Stimulated activated naive CD8-positive, alpha-beta T cell treated with anti-CD3 and anti-CD28 coated beads, Interleukin-15, Interleukin-2, amounts not matched to agents 100 ng/mL and 50 ng/mL, for 24 hours (primary cell): Measurements from ENCODE around the gene UNC79.

ENCODE experiments used
- H3K27ac Mint-ChIP-seq: one replicate; pipeline ENCODE4 v1.8.0; 2021; ENCODE audit warnings: mild to moderate bottlenecking, mixed read lengths
- H3K27me3 Mint-ChIP-seq: one replicate; pipeline ENCODE4 v1.8.0; 2021; ENCODE audit warnings: mixed read lengths
- H3K36me3 Mint-ChIP-seq: one replicate; pipeline ENCODE4 v1.8.0; 2021; ENCODE audit warnings: low read depth, mixed read lengths
- H3K4me1 Mint-ChIP-seq: one replicate; pipeline ENCODE4 v1.8.0; 2021; ENCODE audit warnings: low read depth, mixed read lengths
- H3K4me3 Mint-ChIP-seq: one replicate; pipeline ENCODE4 v1.8.0; 2021; ENCODE audit warnings: mild to moderate bottlenecking, mixed read lengths
- H3K9me3 Mint-ChIP-seq: one replicate; pipeline ENCODE4 v1.8.0; 2021; ENCODE audit warnings: mixed read lengths

Gene UNC79

DNA sequence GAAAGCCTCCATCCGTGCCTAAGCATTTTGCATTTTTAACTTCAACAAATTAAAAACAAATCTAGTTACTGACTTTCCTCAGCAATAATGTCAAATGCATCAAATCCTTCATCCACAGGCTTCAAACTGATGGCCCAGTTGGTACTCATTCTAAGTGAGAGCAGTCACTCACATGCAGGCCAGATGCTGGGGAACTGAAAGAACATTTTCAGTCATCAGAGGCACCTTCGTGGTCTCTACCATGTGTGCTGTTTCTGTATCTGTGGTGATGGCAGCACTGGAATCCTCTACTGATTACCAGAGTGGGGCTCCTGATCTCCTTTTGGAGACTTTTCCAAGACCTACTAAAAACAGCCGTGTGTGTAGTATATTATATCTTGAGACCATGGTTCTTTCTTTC lies 212.4 kb downstream of the UNC79 start:
- no peak overlapping the region for H3K4me3 Mint-ChIP-seq
- H3K27ac Mint-ChIP-seq, result no peak overlapping the region
- peaks cover 46% of the 10 kb centered on the region for H3K27me3 Mint-ChIP-seq
- H3K4me1 Mint-ChIP-seq, result peaks cover 9% of the 10 kb centered on the region
- no peaks in the 10 kb centered on the region for H3K36me3 Mint-ChIP-seq
- peaks cover 2% of the 10 kb centered on the region for H3K9me3 Mint-ChIP-seq

DNA sequence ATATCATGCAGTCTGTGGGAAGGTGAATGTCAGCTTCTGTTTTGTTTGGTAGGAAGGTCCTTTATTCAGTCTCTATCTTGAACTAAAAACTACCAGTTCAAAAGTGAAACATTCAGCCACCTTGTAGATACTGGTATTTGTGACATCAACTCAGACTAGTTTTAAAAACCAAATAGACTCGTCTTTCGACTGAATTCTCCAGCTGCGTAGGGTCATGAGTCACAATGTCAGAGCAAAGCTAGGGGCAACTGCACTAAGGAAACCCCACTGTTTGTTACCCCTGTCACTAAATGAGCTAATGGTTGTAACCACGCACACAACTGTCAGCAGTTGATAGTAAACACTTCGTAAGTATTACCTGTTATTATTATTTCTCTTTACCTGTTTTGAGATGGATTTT lies 212.9 kb downstream of the UNC79 start:
- Mint-ChIP-seq H3K27ac (no peak overlapping the region), H3K9me3 (peaks cover 8% of the 10 kb centered on the region), H3K27me3 (peaks cover 49% of the 10 kb centered on the region), H3K4me3 (no peak overlapping the region), H3K36me3 (no peaks in the 10 kb centered on the region), H3K4me1 (peaks cover 14% of the 10 kb centered on the region)

DNA sequence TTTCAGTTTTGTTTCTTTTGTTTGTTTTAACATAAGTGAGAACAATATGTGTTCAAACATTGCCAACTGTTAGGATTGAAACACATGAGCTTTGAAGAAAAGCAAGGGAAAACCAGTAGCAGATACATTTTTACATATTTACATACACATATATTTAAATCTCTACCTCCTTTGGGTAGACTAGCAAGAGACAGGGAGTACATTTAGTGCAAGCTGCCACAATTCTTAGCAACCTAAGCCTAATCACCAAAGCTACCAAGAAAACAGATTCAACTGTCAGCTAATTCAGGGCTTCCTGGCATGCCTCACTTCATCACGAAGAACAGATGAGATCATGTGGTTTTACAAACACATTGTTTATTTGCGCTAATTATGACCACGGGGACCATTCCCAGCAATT lies 214.5 kb downstream of the UNC79 start:
- H3K27me3 Mint-ChIP-seq, result peaks cover 45% of the 10 kb centered on the region
- no peaks in the 10 kb centered on the region for H3K36me3 Mint-ChIP-seq
- H3K4me3 Mint-ChIP-seq, result no peak overlapping the region

DNA sequence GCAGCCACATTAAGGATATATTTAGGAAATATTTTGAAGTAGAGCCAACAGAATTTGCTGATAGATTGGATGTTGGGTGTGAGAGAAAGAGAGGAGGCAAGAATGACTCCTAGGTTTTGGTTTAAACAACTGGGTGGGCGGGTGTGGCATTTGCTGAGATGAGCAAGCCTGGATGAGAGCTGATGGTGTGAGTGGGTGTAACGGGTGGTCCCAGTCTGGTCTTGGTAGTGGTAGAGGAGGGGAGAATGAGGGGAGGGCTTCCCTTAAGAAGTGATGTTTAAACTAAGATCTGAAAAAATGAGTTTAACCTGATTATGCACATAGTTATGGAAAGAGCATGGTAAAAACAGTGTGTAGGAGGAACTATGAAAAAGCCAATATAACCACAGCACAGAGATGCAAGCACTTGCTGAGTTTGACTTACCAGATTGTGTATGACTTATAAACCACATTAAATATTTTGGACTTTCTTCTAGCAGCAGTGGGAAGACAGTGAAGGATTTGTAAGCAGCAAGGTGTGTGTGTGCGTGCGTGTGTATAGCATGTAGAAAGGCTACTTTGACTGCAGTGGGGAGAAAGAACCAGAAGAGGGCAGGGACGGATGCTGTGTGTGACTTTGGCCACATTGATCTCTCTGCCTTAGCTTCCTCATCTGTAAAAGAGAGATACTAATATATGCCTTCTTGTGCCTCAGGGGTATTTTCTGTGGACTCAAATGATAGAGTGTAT lies 217.9 kb downstream of the UNC79 start:
- Mint-ChIP-seq H3K27ac (peak overlapping the region; percentile 68), H3K36me3 (no peaks in the 10 kb centered on the region), H3K4me3 (no peak overlapping the region), H3K9me3 (peaks cover 8% of the 10 kb centered on the region), H3K27me3 (peaks cover 50% of the 10 kb centered on the region), H3K4me1 (peaks cover 17% of the 10 kb centered on the region)

More for the DNA sequence above, 214.5 kb downstream of the UNC79 start:
- Mint-ChIP-seq H3K9me3 (peaks cover 8% of the 10 kb centered on the region), H3K27ac (no peak overlapping the region), H3K4me1 (peaks cover 17% of the 10 kb centered on the region)

DNA sequence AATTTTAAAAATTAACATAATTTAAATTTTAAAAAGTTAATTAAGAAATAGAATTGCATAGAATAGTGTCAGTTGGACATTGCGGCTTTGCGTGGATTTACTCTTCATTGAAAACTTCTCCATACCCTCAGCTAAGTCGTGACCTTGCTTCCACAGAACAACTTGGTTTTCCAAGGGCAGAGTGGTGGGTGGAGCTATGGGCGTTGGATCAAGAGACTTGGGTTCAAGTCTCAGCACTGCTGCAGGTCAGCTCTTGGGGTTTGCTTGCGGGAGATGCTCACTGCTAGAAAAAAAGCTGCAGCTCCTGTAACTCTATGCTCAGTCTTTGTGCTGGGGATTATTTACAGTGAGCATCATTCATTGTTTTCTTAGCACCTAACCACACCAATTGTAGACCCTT lies 223.9 kb downstream of the UNC79 start:
- Mint-ChIP-seq H3K36me3 (no peaks in the 10 kb centered on the region), H3K4me3 (no peak overlapping the region), H3K27me3 (peaks cover 49% of the 10 kb centered on the region), H3K27ac (no peak overlapping the region), H3K4me1 (no peaks in the 10 kb centered on the region), H3K9me3 (no peaks in the 10 kb centered on the region)

DNA sequence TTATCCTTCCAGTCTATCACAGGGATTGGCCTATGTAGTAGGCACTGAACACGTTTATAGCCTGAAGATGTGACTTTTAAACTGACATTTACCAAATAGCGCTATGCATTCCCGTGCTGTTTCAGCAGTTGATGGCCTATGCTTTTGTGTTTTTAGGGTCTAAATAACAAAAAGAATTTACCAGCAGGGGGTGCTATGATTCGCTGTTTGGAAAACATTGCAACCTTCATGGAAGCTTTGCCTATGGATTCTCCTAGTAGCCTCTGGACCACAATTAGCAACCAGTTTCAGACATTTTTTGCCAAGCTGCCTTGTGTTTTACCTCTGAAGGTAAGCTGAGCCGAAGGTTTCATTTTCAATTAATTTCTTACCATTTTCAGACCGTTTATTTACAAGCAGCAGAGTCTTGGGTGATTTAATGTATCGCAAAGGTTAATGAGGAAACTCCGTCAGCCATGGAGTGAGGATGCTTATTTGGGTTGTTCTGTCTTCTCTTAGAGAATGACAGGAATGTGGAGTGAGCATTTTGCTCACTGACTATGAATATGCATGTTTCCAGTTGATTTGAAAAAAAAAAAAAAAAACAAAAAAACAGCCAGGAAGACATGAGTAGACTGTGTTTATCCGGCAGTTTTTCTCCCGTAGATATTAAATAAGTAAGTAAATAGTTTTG lies 224.5 kb downstream of the UNC79 start:
- Mint-ChIP-seq H3K27ac (no peak overlapping the region), H3K4me3 (no peak overlapping the region), H3K36me3 (no peaks in the 10 kb centered on the region), H3K4me1 (no peaks in the 10 kb centered on the region), H3K27me3 (peaks cover 43% of the 10 kb centered on the region), H3K9me3 (no peaks in the 10 kb centered on the region)

DNA sequence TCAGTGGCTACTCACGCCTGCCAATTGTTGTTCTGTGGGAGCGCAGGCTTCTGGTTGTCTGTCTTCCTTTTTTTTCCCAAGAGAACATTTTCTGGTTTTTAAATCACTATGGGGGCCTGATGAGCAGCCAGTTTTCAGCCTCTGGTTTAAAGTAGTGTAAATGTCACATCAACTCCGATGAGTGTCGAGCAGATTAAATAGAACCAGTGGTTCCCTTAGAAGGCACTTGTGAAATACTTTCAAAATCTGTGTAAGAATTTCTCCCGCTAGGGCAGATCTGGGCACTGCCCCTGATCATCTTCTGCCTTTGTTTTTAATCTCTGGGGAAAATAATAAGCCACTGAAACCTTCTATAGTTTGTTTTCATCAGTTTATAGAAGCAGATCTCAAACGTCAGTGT lies 227.1 kb downstream of the UNC79 start:
- H3K27me3 Mint-ChIP-seq, result peaks cover 37% of the 10 kb centered on the region
- no peak overlapping the region for H3K4me3 Mint-ChIP-seq
- H3K27ac Mint-ChIP-seq, result no peak overlapping the region
- no peaks in the 10 kb centered on the region for H3K9me3 Mint-ChIP-seq
- H3K4me1 Mint-ChIP-seq, result no peaks in the 10 kb centered on the region
- no peaks in the 10 kb centered on the region for H3K36me3 Mint-ChIP-seq

DNA sequence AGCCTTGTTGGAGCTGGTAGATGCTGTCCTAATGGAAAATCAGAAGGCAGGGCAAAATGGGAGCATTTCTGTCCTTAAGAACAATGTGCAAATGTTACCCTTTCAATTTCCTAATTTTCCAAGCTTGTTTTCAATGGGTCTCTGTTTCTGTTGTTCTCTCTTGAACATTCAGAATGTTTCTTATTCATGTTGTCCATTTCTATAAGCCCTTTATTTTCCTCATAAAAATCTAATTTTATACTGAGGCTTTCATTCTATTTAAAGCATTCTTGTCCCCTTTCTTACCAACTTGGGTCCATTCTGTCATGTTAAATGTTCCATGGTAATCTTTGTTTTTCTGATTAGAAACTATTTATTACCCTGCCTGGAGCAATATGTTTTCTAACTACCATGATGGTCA lies 232.6 kb downstream of the UNC79 start:
- H3K27ac Mint-ChIP-seq, result no peak overlapping the region
- no peaks in the 10 kb centered on the region for H3K36me3 Mint-ChIP-seq
- peaks cover 27% of the 10 kb centered on the region for H3K9me3 Mint-ChIP-seq
- peaks cover 11% of the 10 kb centered on the region for H3K27me3 Mint-ChIP-seq
- H3K4me3 Mint-ChIP-seq, result no peak overlapping the region
- H3K4me1 Mint-ChIP-seq, result no peaks in the 10 kb centered on the region

DNA sequence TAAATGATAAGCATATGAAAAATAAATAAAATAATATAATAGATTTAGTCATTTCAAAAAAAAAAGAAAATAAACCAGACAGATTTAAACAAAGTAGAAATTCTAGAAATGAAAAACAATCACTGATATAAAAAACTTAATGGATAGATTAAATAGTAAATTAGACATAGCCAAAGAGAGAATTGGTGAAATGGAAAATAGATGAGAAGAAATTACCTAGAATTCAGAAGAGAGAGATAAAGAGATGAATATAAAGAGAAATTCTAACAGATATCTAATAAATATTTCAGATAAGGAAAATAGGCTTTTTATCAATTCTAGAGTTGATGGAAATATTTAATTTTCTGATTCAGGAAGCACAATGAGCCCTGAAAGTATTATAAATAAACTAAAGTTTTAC lies 234.4 kb downstream of the UNC79 start:
- no peak overlapping the region for H3K27ac Mint-ChIP-seq
- peaks cover 27% of the 10 kb centered on the region for H3K9me3 Mint-ChIP-seq
- H3K36me3 Mint-ChIP-seq, result no peaks in the 10 kb centered on the region
- H3K4me3 Mint-ChIP-seq, result no peak overlapping the region
- H3K4me1 Mint-ChIP-seq, result no peaks in the 10 kb centered on the region
- H3K27me3 Mint-ChIP-seq, result peaks cover 6% of the 10 kb centered on the region

DNA sequence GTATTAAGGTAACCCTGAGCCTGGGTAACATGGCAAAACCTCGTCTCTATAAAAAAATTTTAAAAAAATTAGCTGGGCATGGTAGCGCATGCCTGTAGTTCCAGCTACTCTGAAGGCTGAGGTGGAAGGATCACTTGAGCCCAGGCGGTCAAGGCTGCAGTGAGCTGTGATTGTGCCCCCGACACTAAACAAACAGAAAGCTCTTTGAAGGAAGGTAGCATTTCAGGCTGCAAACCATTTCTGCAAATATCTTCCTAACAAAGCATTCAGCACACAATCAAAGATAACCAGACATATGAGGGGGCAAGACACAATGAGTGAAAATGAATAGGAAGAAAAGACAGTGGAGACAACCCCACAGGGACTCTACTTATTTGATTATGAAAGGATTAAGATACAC lies 238.9 kb downstream of the UNC79 start:
- H3K4me3 Mint-ChIP-seq, result no peak overlapping the region
- H3K27ac Mint-ChIP-seq, result no peak overlapping the region
- peaks cover 19% of the 10 kb centered on the region for H3K9me3 Mint-ChIP-seq
- H3K36me3 Mint-ChIP-seq, result no peaks in the 10 kb centered on the region
- peaks cover 10% of the 10 kb centered on the region for H3K27me3 Mint-ChIP-seq
- no peaks in the 10 kb centered on the region for H3K4me1 Mint-ChIP-seq

DNA sequence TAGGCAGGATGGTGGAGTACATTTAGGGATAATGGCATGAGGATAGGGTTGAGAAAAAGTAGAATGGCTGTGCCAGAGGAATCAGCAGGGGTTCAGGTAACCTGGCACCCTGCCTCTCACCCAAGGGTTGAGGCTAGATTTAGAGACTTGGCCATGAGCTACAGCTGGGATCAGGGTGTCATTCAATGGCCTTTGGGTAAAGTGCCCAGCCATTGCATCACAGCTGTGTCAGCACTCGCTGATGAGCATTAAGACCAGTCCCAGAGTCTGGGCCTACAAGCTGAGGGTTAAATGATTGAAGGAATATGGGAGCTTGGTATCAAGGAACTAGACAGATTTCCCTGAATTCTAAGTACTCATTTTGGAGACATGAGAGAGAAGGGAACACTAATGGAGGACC lies 243.6 kb downstream of the UNC79 start:
- H3K4me1 Mint-ChIP-seq, result no peaks in the 10 kb centered on the region
- peaks cover 11% of the 10 kb centered on the region for H3K27me3 Mint-ChIP-seq
- no peaks in the 10 kb centered on the region for H3K36me3 Mint-ChIP-seq
- H3K27ac Mint-ChIP-seq, result no peak overlapping the region
- no peaks in the 10 kb centered on the region for H3K9me3 Mint-ChIP-seq
- H3K4me3 Mint-ChIP-seq, result no peak overlapping the region

DNA sequence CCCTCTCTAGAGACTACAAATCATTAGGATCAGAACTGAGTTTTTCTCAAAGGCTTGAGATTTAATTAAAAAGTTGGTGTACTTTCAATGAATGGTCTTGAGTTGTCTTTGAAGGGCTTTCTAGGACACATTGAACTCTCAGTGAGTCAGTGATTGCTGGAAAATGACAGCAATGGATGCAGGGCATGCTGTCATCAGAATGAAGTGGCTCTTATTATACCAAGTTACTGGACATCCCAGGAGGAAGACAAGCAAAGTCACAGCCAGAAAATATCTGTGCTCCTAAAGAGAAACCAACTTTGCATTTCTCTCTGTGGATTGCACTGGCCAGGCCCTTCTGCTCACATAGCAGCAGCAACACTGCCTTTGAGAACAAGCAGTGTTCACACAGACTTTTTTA lies 244.9 kb downstream of the UNC79 start:
- H3K36me3 Mint-ChIP-seq, result no peaks in the 10 kb centered on the region
- no peaks in the 10 kb centered on the region for H3K4me1 Mint-ChIP-seq
- no peak overlapping the region for H3K4me3 Mint-ChIP-seq
- H3K27me3 Mint-ChIP-seq, result peaks cover 15% of the 10 kb centered on the region
- H3K9me3 Mint-ChIP-seq, result no peaks in the 10 kb centered on the region
- H3K27ac Mint-ChIP-seq, result no peak overlapping the region

DNA sequence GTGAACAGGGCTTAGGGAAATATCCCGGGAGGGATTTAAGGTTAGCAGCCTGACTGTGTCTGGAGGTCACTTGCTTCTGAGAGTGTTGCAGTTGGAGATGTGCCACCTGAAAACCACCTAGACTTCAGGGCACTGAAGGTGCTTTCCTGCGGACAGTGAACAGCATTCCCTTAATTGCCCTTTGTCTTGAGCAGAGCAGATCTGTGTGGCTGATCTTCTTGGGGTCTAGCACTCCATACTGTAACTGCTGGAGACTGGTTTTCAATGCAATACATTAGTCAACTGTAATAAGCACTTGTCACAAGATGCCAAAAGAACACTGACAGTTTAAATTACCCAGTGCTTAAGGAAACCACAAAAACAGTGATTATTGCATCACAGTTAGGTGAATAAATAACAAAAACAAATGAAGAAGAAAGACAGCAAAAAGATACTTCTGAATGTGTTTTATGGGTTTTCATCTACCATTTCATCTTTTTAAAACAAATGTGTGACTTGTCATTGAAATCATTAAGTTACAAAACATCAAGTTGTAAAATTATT lies 245.7 kb downstream of the UNC79 start:
- Mint-ChIP-seq H3K9me3 (no peaks in the 10 kb centered on the region), H3K36me3 (no peaks in the 10 kb centered on the region), H3K27ac (no peak overlapping the region), H3K4me1 (no peaks in the 10 kb centered on the region), H3K27me3 (peaks cover 15% of the 10 kb centered on the region), H3K4me3 (no peak overlapping the region)

DNA sequence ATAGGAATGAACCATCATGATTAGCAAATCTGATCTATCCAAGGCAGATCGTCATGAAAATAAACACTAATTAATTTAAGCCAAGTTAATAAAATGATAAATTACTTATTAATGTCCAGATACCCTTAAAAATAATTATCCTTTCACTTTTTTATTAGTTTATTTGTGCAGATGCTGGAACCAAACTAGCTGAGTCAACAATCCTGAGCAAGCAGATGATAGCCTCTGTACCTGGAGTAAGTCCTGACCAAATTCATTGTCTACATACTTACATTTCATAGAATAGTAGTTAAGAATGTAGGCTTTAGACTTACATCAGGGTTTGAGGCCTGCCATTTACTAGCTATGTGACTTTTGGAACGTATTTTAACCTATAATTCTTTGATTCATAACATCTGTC lies 251.7 kb downstream of the UNC79 start:
- H3K27ac Mint-ChIP-seq, result no peak overlapping the region

DNA sequence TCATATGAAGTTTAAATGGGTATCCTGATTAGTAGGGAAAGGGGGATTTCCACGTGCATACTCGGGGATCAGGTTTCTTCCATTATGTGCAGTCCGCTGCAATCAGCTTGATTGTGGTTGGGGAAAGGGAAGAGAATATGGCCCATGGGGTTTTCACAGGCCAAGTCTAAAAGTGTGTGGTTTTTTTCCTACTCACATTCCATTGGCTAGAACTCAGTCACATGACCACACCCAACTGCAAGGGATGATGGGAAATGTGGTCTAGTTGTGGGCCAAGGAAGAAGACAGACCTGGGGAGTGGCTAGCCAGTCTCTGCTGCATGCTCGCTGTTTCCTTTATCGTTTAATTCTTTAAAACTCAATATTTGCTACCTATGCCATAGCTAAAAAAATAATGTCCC lies 252.5 kb downstream of the UNC79 start:
- H3K4me3 Mint-ChIP-seq, result no peak overlapping the region
- no peaks in the 10 kb centered on the region for H3K4me1 Mint-ChIP-seq
- no peak overlapping the region for H3K27ac Mint-ChIP-seq
- peaks cover 40% of the 10 kb centered on the region for H3K27me3 Mint-ChIP-seq
- no peaks in the 10 kb centered on the region for H3K9me3 Mint-ChIP-seq
- H3K36me3 Mint-ChIP-seq, result no peaks in the 10 kb centered on the region

More for the DNA sequence above, 251.7 kb downstream of the UNC79 start:
- Mint-ChIP-seq H3K27me3 (peaks cover 34% of the 10 kb centered on the region), H3K36me3 (no peaks in the 10 kb centered on the region), H3K9me3 (no peaks in the 10 kb centered on the region), H3K4me1 (no peaks in the 10 kb centered on the region), H3K4me3 (no peak overlapping the region)
